GM12872 (cell line): ENCODE data around the gene MZB1.

Experiments used
- CTCF ChIP-seq: IDR thresholded peaks from 3 replicates; pipeline ENCODE4 v1.5.1; 2011; ENCODE audit warnings: low read depth, mild to moderate bottlenecking, low read length, moderate library complexity; ENCODE audit not compliant: insufficient read depth

MZB1 gene

GRCh38 chr5:139408191-139408590 lies 18.5 kb upstream of the MZB1 start:
- no peak for TF ChIP-seq CTCF

GRCh38 chr5:139407517-139407916 lies 17.8 kb upstream of the MZB1 start:
- TF ChIP-seq CTCF: no peak

- TF ChIP-seq CTCF: no peak
Observed at GRCh38 chr5:139406963-139407362, 17.2 kb upstream of the MZB1 start.

- TF ChIP-seq CTCF: no peak
Observed at GRCh38 chr5:139404484-139404840, 14.7 kb upstream of the MZB1 start.

- TF ChIP-seq CTCF: no peak
Observed at GRCh38 chr5:139403787-139404483, 14.2 kb upstream of the MZB1 start, which contains the start of gene SPATA24. Gene SPATA24 (minus strand): TSS chr5:139404089. CDS start chr5:139404060, 29 bp downstream.

GRCh38 chr5:139403418-139403786 lies 13.7 kb upstream of the MZB1 start:
- no peak for TF ChIP-seq CTCF

- TF ChIP-seq CTCF: peak; percentile 69
Observed at GRCh38 chr5:139402561-139403158, 12.9 kb upstream of the MZB1 start.
